Lower lobe of right lung (tissue), 2 donors: ENCODE measurements around the gene SND1. TPM values are rescaled to one million over a fixed set of nuclear protein-coding genes. Genes with fewer than 3 reads are reported as not detected.

Experiments
- ATAC-seq, 2 donors: fragments of 200-7000 bp; cut with Tn5 transposase; one replicate each; pipeline ENCODE4 v1.9.1; 2020 to 2022; ENCODE audit warnings: mild to moderate bottlenecking in 2 of 2, moderate library complexity in 2 of 2
- DNase-seq: peaks from one replicate; pipeline ENCODE4 v3.0.0-alpha.2; 2020
- H3K27ac ChIP-seq: fragments of 200-600 bp; one replicate; pipeline ENCODE4 v1.8.0; 2022
- H3K27me3 ChIP-seq: fragments of 200-600 bp; one replicate; pipeline ENCODE4 v1.8.0; 2022; ENCODE audit warnings: low read depth
- H3K36me3 ChIP-seq: fragments of 200-600 bp; one replicate; pipeline ENCODE4 v1.8.0; 2022; ENCODE audit warnings: mild to moderate bottlenecking
- H3K4me1 ChIP-seq: fragments of 200-600 bp; one replicate; pipeline ENCODE4 v1.8.0; 2022
- H3K4me3 ChIP-seq: fragments of 200-600 bp; one replicate; pipeline ENCODE4 v1.8.0; 2022; ENCODE audit warnings: mild to moderate bottlenecking
- H3K9me3 ChIP-seq: fragments of 200-600 bp; one replicate; pipeline ENCODE4 v1.8.0; 2022
- intact Hi-C: fragments of 100-400 bp; cut with DNase I; formaldehyde crosslinking; loops from one replicate; pipeline ENCODE4 v1.11.0; 2022
- total RNA-seq: library from RNA; stranded (reverse); fragmentation: NEBNext Ultra II Directional; extraction: Animal tissue kit (Norgen Biotek cat#: 25700); gene quantifications from one replicate; pipeline ENCODE4 v1.2.1, GENCODE V29; 2021
- TF ChIP-seq, protein P1 (sequence below): fragments of 200-600 bp; IDR thresholded peaks from one replicate; pipeline ENCODE4 v1.8.0; 2022; ENCODE audit warnings: antibody characterized with exemption, mild to moderate bottlenecking
- donor health status: DM: no; HTN: yes; CAD: no; lungs with severe emphysema.

The SND1 gene
- total RNA-seq, 1 donor from 2014 or later: 142 TPM

- intact Hi-C loops: no loop called here
- Histone ChIP-seq H3K9me3 (no peaks in the 10 kb centered on the region), H3K4me1 (peaks cover 19% of the 10 kb centered on the region), H3K4me3 (no peak overlapping the region), H3K27ac (no peak overlapping the region), H3K27me3 (no peaks in the 10 kb centered on the region), H3K36me3 (no peaks in the 10 kb centered on the region)
- TF ChIP-seq, protein P1, sequence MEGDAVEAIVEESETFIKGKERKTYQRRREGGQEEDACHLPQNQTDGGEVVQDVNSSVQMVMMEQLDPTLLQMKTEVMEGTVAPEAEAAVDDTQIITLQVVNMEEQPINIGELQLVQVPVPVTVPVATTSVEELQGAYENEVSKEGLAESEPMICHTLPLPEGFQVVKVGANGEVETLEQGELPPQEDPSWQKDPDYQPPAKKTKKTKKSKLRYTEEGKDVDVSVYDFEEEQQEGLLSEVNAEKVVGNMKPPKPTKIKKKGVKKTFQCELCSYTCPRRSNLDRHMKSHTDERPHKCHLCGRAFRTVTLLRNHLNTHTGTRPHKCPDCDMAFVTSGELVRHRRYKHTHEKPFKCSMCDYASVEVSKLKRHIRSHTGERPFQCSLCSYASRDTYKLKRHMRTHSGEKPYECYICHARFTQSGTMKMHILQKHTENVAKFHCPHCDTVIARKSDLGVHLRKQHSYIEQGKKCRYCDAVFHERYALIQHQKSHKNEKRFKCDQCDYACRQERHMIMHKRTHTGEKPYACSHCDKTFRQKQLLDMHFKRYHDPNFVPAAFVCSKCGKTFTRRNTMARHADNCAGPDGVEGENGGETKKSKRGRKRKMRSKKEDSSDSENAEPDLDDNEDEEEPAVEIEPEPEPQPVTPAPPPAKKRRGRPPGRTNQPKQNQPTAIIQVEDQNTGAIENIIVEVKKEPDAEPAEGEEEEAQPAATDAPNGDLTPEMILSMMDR: no peak
- DNase-seq (no peak), ATAC-seq (no peak)
Measured at GRCh38 chr7:127794136-127794535, 142.1 kb downstream of the SND1 start.

DNA sequence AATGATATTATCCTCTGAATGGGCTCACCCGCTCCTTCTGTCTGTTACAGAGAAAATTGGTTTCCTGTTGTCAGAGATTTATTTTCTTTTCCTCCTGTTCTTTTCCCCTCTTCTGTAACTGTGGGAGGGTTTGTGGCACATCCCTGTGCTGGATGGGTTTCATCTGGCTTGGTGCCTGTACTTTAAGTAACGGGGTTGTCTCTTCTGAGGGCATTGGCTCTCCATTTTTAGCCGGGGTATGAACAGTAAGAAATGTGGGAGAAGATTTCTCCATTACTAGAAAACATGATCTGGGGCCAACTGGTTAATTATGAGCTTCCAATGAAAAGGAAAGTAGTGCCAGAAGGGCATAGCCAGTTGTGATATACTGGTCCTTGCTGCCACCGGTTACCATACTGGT, 142.6 kb downstream of the SND1 start:
- Histone ChIP-seq H3K4me3 (no peak overlapping the region), H3K36me3 (no peaks in the 10 kb centered on the region), H3K9me3 (no peaks in the 10 kb centered on the region), H3K4me1 (peaks cover 19% of the 10 kb centered on the region), H3K27ac (no peak overlapping the region), H3K27me3 (no peaks in the 10 kb centered on the region)
- no peak for DNase-seq
- no peak for ATAC-seq
- TF ChIP-seq, protein P1: no peak
- intact Hi-C loops: no loop called here

- H3K36me3 ChIP-seq: no peaks in the 10 kb centered on the region
- peak in 1 of 2 donors; percentile 30 for ATAC-seq
- no peak for DNase-seq
- H3K27me3 ChIP-seq: no peaks in the 10 kb centered on the region
- TF ChIP-seq, protein P1: no peak
- no peak overlapping the region for H3K27ac ChIP-seq
- no peak overlapping the region for H3K4me3 ChIP-seq
- intact Hi-C loops: no loop called here
- H3K4me1 ChIP-seq: peaks cover 19% of the 10 kb centered on the region
- no peaks in the 10 kb centered on the region for H3K9me3 ChIP-seq
Measured at GRCh38 chr7:127798023-127798422, 146.0 kb downstream of the SND1 start.

DNA sequence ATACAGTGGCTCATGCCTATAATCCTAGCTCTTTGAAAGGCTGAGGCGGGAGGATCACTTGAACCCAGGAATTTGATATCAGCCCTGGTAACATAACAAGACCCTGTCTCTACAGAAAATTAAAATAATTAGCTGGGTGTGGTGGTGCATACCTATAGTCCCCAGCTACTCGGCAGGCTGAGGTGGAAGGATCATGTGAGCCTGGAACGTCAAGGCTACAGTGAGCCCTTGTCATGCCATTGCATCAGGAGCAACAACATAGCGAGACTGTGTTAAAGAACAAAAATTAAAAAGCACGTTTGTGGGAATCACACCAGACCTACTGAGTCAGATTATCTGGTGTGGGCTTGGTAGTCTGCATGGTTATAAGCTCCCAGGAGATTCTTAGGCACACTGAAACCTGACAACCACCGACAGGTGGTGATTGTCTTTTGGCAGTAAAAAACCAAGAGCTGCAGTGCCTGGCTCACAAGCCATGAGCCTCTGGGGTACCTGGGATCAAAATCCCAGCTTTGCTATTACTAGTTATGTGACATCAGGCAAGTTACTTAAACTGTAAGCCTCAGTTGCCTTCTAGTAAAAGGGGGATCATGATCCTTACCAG, 146.9 kb downstream of the SND1 start:
- H3K4me1 ChIP-seq: peaks cover 15% of the 10 kb centered on the region
- TF ChIP-seq, protein P1: no peak
- H3K4me3 ChIP-seq: no peak overlapping the region
- H3K36me3 ChIP-seq: no peaks in the 10 kb centered on the region
- peak in 1 of 2 donors; percentile 68 for ATAC-seq
- H3K9me3 ChIP-seq: no peaks in the 10 kb centered on the region
- intact Hi-C loops: no loop called here
- no peaks in the 10 kb centered on the region for H3K27me3 ChIP-seq
- no peak overlapping the region for H3K27ac ChIP-seq
- DNase-seq: no peak

GRCh38 chr7:127799535-127800305, 147.7 kb downstream of the SND1 start:
- Histone ChIP-seq H3K36me3 (no peaks in the 10 kb centered on the region), H3K27me3 (no peaks in the 10 kb centered on the region), H3K27ac (no peak overlapping the region), H3K4me1 (peaks cover 15% of the 10 kb centered on the region), H3K9me3 (no peaks in the 10 kb centered on the region), H3K4me3 (no peak overlapping the region)
- ATAC-seq (peak in 1 of 2 donors; percentile 49), DNase-seq (no peak)
- intact Hi-C loops: no loop called here
- TF ChIP-seq, protein P1: no peak
